ENCODE results near the gene TEX19. TPM values are rescaled to one million over a fixed set of nuclear protein-coding genes. Genes with fewer than 3 reads are reported as not detected.

The TEX19 gene, protein sequence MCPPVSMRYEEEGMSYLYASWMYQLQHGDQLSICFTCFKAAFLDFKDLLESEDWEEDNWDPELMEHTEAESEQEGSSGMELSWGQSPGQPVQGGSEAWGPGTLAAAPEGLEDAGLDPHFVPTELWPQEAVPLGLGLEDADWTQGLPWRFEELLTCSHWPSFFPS
- 0.09 TPM in 2 replicates for total RNA-seq

DNA sequence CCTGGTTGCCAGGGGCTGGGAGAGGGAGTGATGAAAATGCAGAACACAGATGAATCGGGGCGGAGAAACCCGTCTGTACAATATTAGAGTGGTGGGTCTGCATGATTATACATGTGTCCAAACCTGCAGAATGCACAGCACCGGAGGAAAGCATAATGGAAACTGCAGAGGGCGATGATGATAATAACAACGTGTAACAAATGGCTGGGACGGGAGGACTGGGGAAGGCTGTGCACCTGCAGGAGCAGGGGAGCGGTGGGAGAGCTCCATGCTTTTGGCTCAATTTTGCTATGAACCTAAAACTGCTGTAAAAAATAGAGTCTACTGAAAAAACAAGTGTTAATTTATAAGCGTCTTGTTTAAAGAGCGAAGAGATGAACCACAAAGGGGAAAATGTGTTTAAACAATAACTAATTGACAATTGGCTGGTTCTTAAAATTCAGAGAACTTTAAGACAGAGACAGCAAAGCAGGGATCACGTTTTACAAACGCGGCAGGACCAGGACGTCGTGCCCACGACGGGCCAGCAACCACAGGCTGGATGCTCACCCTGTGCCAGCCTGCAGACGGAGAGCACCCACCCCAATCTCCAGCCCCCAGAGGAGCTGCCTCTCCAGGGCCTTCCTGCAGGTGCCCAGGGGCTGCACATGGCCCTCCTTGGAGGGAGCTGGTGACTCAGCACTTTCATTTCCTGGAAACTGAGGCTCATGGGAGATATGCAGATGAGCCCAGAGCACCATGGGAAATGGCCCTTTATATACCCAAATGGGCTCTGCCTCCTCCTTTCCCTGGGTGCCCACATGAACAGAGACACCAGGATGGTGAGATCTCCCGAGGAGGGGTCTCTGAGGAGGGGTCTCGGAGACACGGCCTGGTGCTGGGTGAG, at the start of gene TEX19:
TEX19 (plus strand) TSS at position 783 of the 886 bp plus-strand sequence. CDS start 2,904 bp downstream, outside the sequence.
- H3K4me1 Mint-ChIP-seq: peaks cover 7% of the 10 kb centered on the region
- peaks cover 6% of the 10 kb centered on the region for H3K9me3 Mint-ChIP-seq
- intact Hi-C loops (cut with micrococcal nuclease): no loop called here
- H3K27ac Mint-ChIP-seq: peak within 1 kb of the TSS; percentile 69
- H3K36me3 Mint-ChIP-seq (ENCODE audit: low read depth): no peaks in the 10 kb centered on the region
- DNase-seq: peak; percentile 67
- peak within 1 kb of the TSS; percentile 20 for H3K4me3 Mint-ChIP-seq
- peaks cover 19% of the 10 kb centered on the region for H3K27me3 Mint-ChIP-seq

DNA sequence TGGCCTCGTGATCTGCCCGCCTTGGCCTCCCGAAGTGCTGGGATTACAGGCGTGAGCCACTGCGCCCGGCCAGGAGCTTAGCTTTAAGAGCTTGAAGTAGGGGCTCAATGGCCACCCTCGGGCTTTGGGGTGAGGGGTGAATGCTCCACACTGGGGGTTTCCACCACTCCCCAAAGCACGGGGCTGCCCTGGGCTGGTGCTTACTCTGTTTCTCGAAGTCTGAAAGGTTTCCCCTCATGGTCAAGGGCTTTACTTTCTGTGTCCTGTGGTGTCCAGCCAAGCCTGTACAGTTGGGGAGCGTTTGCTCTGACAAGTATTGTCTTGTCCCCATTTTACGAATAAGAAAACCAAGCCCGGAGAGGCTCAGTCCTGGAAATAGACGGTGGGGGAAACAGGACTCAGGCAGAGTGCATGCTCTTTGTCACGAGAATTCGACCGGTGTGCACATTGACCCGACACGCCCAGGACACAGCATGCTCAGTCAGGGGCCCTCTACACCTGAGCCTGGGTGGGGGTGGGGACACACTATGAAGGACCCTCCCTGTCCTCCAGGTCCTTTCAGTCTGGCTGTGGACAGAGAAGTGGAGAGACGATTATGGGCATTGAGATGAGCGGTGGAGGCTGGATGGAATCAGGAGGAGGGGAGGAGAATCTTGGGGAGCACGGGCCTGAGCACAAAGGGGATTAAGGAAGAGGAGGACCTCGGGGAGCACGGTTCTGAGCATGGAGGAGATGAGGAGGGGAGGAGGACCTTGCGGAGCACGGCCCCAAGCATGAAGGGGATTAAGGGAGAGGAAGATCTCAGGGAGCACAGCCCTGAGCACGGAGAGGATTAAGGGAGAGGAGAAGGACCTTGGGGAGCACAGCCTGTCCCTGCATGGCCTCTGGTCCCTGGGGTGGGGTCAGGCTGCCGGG, 49.1 kb upstream of the TEX19 start:
- intact Hi-C loops (cut with micrococcal nuclease): no loop called here
- no peak for DNase-seq
- no peaks in the 10 kb centered on the region for H3K9me3 Mint-ChIP-seq
- peaks cover 16% of the 10 kb centered on the region for H3K36me3 Mint-ChIP-seq (ENCODE audit: low read depth)
- no peak overlapping the region for H3K4me3 Mint-ChIP-seq
- no peak overlapping the region for H3K27ac Mint-ChIP-seq
- peaks cover 23% of the 10 kb centered on the region for H3K4me1 Mint-ChIP-seq
- peaks cover 4% of the 10 kb centered on the region for H3K27me3 Mint-ChIP-seq

DNA sequence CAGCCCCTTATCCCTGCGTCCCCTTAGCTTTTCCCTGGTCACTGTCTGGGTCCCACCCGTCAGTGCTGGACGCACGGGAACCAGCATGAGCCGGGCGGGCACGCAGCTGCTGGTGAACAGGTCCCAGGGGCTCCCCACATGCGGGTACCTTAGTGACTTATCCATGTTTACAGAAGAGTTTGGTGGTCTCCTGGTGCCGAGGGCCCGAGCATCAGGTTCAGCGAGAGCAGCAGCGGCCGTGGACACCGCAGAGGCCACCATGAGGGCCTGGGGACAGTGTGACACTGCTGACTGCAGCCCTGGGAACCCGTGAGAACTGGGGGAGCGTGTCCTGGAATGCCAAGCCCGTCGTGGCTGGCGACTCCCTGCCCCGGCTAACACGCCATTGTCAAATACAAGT, 48.2 kb upstream of the TEX19 start:
- intact Hi-C loops (cut with micrococcal nuclease): no loop called here
- Mint-ChIP-seq H3K4me1 (peaks cover 22% of the 10 kb centered on the region), H3K4me3 (no peak overlapping the region), H3K27ac (no peak overlapping the region), H3K9me3 (no peaks in the 10 kb centered on the region), H3K27me3 (peaks cover 4% of the 10 kb centered on the region), H3K36me3 (ENCODE audit: low read depth) (peaks cover 24% of the 10 kb centered on the region)
- DNase-seq: no peak

DNA sequence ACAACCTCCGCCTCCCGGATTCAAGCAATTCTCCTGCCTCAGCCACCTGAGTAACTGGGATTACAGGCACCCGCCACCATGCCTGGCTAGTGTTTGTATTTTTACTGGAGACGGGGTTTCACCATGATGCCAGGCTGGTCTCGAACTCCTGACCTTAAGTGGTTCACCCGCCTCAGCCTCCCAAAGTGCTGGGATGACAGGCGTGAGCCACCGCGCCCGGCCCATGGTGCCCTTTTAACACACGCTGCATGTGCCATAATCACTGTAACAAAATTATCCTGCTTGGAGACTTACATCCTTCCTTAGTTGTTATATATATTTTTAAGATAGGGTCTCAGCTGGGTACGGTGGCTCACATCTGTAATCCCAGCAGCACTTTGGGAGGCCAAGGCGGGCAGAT, 47.1 kb upstream of the TEX19 start:
- Mint-ChIP-seq H3K27me3 (peaks cover 4% of the 10 kb centered on the region), H3K4me3 (no peak overlapping the region), H3K9me3 (no peaks in the 10 kb centered on the region), H3K4me1 (peaks cover 16% of the 10 kb centered on the region), H3K36me3 (ENCODE audit: low read depth) (peaks cover 32% of the 10 kb centered on the region), H3K27ac (no peak overlapping the region)
- DNase-seq: no peak
- intact Hi-C loops (cut with micrococcal nuclease): no loop called here

DNA sequence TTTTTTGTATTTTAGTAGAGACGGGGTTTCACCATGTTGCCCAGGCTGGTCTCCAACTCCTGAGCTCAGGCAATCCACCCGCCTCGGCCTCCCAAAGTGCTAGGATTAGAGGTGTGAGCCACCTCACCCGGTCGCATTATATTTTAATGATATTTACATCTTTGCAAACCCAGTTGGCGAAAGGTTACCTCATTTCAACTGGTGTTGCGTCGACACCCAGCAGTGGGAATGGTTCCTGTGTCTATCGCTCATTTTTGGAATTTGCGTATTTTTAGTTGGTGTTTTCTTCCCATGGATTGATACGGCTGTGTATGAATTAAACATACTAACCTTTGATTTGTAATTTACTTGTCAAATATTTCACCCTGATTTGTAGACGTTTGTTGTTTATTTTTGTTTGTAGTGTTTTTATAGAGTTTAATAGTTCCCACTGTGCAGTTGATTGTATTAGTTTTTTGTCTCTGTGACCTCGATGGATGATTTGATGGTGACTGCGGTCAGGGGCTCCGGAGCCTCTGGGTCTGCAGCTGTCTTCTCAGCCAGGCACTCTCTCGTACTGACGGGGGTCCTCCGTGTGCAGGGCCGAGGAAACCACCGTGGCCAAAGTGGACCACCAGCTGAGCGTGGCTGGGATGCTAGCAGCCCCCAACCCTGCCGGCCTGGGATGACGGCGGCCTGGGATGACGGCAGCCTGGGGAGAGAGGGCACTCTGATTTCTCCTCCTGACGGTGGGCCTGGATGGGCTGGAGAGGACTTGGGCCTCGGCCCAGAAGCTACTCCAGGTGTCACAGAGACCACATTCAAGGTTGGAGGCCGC, 45.6 kb upstream of the TEX19 start:
- H3K27me3 Mint-ChIP-seq: no peaks in the 10 kb centered on the region
- H3K9me3 Mint-ChIP-seq: no peaks in the 10 kb centered on the region
- H3K4me1 Mint-ChIP-seq: peaks cover 12% of the 10 kb centered on the region
- intact Hi-C loops (cut with micrococcal nuclease): no loop called here
- H3K36me3 Mint-ChIP-seq (ENCODE audit: low read depth): peaks cover 31% of the 10 kb centered on the region
- peak overlapping the region; percentile 68 for H3K4me3 Mint-ChIP-seq
- peak overlapping the region; percentile 34 for H3K27ac Mint-ChIP-seq
- no peak for DNase-seq

DNA sequence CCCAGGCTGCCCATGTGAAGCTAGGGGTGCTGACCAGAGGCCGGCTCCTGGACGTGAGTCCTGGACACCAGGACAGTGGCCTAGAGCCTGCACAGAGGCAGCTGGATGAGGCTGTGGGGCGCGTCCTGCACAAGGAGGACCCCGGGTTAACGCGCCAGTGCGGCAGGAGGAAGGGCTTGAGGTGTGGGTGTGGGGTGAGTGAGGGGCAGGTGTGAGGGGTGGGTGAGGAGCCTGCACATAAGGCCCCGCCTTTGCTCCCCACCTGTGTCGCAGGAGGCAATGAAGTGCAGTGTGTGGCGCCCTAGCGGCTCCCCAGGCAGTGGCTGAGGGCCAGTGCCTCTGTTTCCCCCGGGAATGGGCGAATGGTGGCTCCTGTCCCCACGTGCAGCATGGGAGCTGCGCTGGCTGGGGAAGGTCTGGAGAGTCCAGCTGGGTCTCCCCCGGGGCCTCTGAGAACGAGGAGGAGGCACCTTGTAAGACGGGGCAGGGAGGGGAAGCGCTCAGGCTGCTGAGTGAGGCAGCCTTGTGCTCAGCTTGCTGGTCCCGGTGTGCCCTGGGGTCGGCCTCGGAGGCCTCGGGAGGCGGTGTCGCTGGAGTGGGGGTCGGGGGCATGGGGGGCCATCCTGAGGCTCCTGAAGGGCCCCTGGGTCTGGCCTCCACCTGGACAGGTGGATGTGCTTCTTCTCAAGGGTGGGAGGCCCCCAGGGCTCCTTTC, 44.9 kb upstream of the TEX19 start:
- DNase-seq: no peak
- H3K27me3 Mint-ChIP-seq: no peaks in the 10 kb centered on the region
- peaks cover 10% of the 10 kb centered on the region for H3K4me1 Mint-ChIP-seq
- no peaks in the 10 kb centered on the region for H3K9me3 Mint-ChIP-seq
- intact Hi-C loops (cut with micrococcal nuclease): no loop called here
- H3K27ac Mint-ChIP-seq: peak overlapping the region; percentile 72
- H3K36me3 Mint-ChIP-seq (ENCODE audit: low read depth): peaks cover 31% of the 10 kb centered on the region
- peak overlapping the region; percentile 68 for H3K4me3 Mint-ChIP-seq

DNA sequence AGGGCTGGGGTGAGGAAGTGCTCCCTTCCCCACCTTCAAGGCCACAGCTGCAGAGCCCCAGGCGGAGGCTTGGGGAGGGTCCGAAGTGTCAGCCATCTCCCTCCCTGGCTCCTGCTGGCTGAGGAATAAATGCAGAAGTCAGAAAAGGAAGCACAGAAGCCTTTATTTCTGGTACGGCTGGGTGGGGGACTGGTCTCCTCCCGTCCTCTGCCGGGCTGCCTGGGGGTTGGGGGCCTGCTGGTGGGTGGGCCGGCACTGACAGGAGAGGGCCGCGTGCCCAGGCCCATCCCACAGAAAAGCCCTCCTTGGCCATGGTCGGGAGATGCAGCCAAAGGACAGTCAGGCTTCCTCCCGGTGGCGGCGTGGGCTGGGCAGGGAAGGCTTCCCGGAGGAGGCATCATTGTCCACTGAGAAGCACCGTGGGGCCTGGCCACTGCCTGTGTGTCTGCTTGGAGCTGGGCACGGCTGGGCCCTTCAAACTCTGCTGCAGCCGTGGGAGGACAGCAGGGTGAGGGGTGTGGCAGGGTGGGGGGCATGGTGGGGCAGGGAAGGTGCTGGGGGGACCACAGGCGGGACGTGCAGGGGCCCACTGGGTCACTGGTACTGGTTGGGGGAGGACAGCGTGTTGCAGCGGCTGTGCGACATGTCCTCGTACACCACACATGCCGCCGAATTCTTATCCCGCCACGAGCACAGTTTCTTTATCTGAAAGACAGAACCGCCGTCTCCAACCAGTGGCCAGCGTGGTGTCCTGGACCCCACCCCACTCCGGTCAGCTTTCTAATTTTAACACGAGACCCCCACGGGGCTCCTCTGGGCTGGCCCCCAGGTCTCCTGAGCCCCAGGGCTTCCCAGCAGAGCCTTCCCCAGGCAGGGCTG, 44.1 kb upstream of the TEX19 start:
- Mint-ChIP-seq H3K36me3 (ENCODE audit: low read depth) (peaks cover 31% of the 10 kb centered on the region), H3K27me3 (no peaks in the 10 kb centered on the region), H3K4me1 (peaks cover 12% of the 10 kb centered on the region), H3K9me3 (no peaks in the 10 kb centered on the region), H3K27ac (no peak overlapping the region), H3K4me3 (no peak overlapping the region)
- intact Hi-C loops (cut with micrococcal nuclease): no loop called here
- DNase-seq: no peak

DNA sequence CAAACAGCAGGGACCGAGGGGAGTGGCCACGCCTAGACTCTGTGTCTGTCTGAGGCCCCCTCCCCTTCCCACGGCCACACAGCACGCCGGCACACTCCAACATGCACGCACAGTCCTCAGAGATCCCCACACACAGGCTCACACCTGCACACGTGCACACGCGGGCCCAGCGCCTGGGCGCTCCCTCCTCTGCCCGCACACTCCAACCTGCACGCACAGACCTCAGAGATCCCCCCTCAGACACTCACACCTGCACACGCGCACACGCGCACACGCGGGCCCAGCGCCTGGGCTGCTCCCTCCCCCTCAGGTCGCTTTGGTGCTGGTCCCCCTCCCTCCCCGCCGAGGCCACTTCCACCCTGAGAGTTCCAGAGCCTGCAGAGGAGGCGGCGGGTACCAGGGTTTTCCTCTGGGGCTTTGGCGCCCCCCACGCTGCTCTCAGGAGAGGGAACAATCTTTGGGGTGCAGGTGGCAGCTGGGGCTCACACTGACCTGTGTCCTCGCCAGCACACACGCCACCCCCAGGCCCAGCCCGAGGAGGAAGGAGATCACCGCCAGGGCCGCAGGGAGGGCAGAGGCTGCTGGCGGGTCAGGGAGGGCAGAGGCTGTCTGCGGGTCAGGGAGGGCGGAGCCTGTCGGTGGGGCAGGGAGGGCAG, 43.2 kb upstream of the TEX19 start:
- Mint-ChIP-seq H3K4me1 (peaks cover 18% of the 10 kb centered on the region), H3K27ac (no peak overlapping the region)
- DNase-seq: peak; percentile 84

DNA sequence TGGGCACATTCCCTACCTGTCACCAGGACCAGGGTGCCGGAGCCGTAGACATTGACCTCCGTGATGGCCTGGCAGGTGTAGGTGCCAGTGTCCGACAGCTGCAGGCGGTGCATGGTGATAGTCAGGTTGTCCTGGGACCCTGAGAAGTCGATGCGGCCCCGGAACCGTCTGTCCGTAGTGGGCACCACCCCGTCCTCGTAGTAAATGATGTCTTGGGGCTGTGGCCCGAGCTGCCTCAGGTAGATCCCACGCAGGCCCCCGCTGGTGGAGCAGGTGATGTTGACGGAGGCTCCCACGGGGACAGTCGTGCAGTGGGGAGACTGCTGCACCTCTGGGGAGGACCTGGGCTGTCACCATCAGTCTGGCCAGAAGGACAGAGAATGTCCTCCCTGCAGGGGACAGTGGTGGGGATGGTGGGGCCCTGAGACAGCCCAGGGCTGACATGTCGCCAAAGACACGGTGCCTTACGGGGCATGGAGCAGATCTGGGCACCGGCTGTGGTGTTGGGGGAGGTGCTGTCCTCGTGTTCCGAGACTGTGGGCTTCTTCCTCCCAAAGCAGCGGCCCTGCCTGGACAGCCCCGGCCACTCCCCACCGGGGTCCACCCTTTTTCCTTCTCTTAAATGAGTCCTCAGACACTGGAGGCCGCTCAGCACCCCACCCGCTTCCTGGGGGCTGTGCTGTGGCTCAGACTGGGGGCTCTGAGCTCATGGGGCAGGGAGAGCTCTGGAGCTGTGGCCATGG, 42.2 kb upstream of the TEX19 start:
- intact Hi-C loops (cut with micrococcal nuclease): loop anchor here (1.0 kb wide), 2 partner anchors 20 to 81 kb away; no protein-coding TSS in a partner anchor
- DNase-seq: no peak
- Mint-ChIP-seq H3K4me3 (no peak overlapping the region), H3K36me3 (ENCODE audit: low read depth) (peaks cover 34% of the 10 kb centered on the region), H3K27ac (no peak overlapping the region), H3K27me3 (no peaks in the 10 kb centered on the region), H3K9me3 (no peaks in the 10 kb centered on the region), H3K4me1 (peaks cover 21% of the 10 kb centered on the region)

More for the DNA sequence above, 43.2 kb upstream of the TEX19 start:
- Mint-ChIP-seq H3K36me3 (ENCODE audit: low read depth) (peaks cover 31% of the 10 kb centered on the region), H3K9me3 (no peaks in the 10 kb centered on the region), H3K27me3 (no peaks in the 10 kb centered on the region), H3K4me3 (no peak overlapping the region)
- intact Hi-C loops (cut with micrococcal nuclease): no loop called here

DNA sequence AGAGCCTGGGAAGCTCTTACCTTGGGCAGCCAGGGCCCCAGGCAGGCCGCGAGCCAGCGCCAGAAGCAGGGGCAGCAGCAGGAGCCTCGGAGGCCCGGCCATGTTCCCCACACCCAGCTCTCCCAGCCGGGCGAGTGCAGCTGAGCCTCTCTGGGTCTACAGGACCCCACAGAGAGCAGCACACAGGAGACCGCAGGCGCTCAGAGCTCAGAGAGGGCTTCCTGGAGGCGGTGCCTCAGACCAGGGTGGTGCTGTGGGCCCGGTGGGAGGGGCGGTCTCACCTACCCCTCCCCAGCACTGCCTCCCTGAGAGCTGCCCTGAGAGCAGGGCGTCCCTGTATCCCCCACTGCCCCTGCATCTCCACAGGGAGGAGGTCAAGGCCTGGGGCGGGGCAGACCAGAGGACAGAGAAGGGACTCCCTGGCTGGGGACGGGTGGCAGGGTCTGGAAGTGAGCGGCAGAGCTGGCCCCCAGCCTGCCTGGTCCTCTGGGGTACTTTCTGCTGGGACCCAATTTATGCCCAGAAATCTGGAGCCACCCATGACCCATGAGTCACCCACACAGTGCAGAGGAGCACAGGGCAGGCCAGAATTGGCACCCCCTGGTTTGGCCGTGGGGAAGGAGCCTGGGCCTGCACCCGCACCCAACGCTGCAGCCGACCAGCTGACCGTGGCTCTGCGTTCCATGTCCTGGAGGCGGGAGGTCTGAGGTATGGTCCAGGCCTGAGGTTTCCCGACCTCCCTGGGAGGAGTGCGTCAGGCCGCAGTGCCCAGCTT, 41.5 kb upstream of the TEX19 start, which contains the start of gene CD7:
CD7 (minus strand) TSS at position 215 of the 775 bp plus-strand sequence; CDS start at position 102, 113 bp downstream.
- H3K36me3 Mint-ChIP-seq (ENCODE audit: low read depth): peaks cover 34% of the 10 kb centered on the region
- intact Hi-C loops (cut with micrococcal nuclease): loop anchor here (1.0 kb wide), 2 partner anchors 20 to 81 kb away; no protein-coding TSS in a partner anchor
- DNase-seq: peak; percentile 93
- peaks cover 24% of the 10 kb centered on the region for H3K4me1 Mint-ChIP-seq
- H3K9me3 Mint-ChIP-seq: no peaks in the 10 kb centered on the region
- H3K27me3 Mint-ChIP-seq: no peaks in the 10 kb centered on the region
- no peak within 1 kb of the TSS for H3K4me3 Mint-ChIP-seq
- H3K27ac Mint-ChIP-seq: no peak within 1 kb of the TSS

All from activated CD4-positive, alpha-beta T cell treated with anti-CD3 and anti-CD28 coated beads, Interleukin-2, amount 10 ng/mL, durations not matched to agents 24 days and 14 days (primary cell).